Naive thymus-derived CD8-positive, alpha-beta T cell (primary cell): Measurements from ENCODE around the gene CCDC83. TPM values are rescaled to one million over a fixed set of nuclear protein-coding genes. Genes with fewer than 3 reads are reported as not detected.

Experiments used
- ATAC-seq, 2 donors: fragments of 150-1000 bp; cut with Tn5 transposase in 1 of 2; sonication (Bioruptor Pico), chemical (Tn5 transposase) in 1 of 2; 1 replicate in 1 of 2; 2 replicates in 1 of 2; pipeline ENCODE4 v1.10.0; 2021; ENCODE audit warnings: mild to moderate bottlenecking in 2 of 2, moderate library complexity in 2 of 2
- POLR2A ChIA-PET: fragments of 350-600 bp; sonication (Branson Sonifier 250); formaldehyde crosslinking; loops from one replicate; lab custom pipeline; 2021; ENCODE audit warnings: antibody characterized with exemption; lab: Charles Lee
- DNase-seq, 10 donors: peaks; one replicate each; pipeline versions ENCODE4 v3.0.0 to v3.0.0-alpha.2; 2020 to 2022
- H3K27ac Mint-ChIP-seq, 10 donors: one replicate each; pipeline ENCODE4 v1.8.0; 2020 to 2022; ENCODE audit warnings: mild to moderate bottlenecking in 10 of 10, mixed read lengths in 10 of 10, moderate library complexity in 4 of 10, inconsistent platforms in 1 of 10
- H3K27me3 Mint-ChIP-seq, 5 donors: one replicate each; pipeline ENCODE4 v1.8.0; 2021 to 2022; ENCODE audit warnings: mixed read lengths in 5 of 5
- H3K36me3 Mint-ChIP-seq, 3 donors: one replicate each; pipeline ENCODE4 v1.8.0; 2020 to 2022; ENCODE audit warnings: mixed read lengths in 3 of 3, mild to moderate bottlenecking in 2 of 3, inconsistent platforms in 1 of 3
- H3K4me1 Mint-ChIP-seq, 4 donors: one replicate each; pipeline ENCODE4 v1.8.0; 2021 to 2022; ENCODE audit warnings: mixed read lengths in 4 of 4
- H3K4me3 Mint-ChIP-seq, 10 donors: one replicate each; pipeline ENCODE4 v1.8.0; 2020 to 2022; ENCODE audit warnings: mild to moderate bottlenecking in 10 of 10, mixed read lengths in 10 of 10, moderate library complexity in 6 of 10, inconsistent platforms in 1 of 10
- H3K9me3 Mint-ChIP-seq, 9 donors: one replicate each; pipeline ENCODE4 v1.8.0; 2020 to 2022; ENCODE audit warnings: mixed read lengths in 9 of 9, mild to moderate bottlenecking in 3 of 9, inconsistent platforms in 1 of 9, moderate library complexity in 1 of 9
- polyA plus RNA-seq, 3 donors: library from polyadenylated mRNA; unstranded; fragments of 300-500 nt; fragmentation: Illumina TruSeq; gene quantifications; one replicate each; pipeline ENCODE4 v1.2.3, GENCODE V29; 2021
- total RNA-seq, 8 experiments: library from RNA in 2 of 8; stranded (reverse) in 2 of 8; gene quantifications; one replicate each; pipeline ENCODE4 v1.2.3 and lab custom pipeline; 2021 to 2026

Gene CCDC83
- total and polyA plus RNA-seq, 5 experiments from 2014 or later = not detected

GRCh38 chr11:85935751-85936150 lies 80.6 kb downstream of the CCDC83 start:
- Mint-ChIP-seq H3K4me3 (no peak overlapping the region), H3K36me3 (no peaks in the 10 kb centered on the region), H3K27me3 (peaks cover 0 to 10% (median 4%) of the 10 kb centered on the region in 5 donors), H3K4me1 (no peaks in the 10 kb centered on the region), H3K9me3 (peaks cover 0 to 6% (median 0%) of the 10 kb centered on the region in 9 donors), H3K27ac (peak overlapping the region in 1 of 10 donors; percentile 45)
- DNase-seq (no peak), ATAC-seq (no peak)
- POLR2A ChIA-PET = no interaction called here

- no peak overlapping the region for H3K27ac Mint-ChIP-seq
- H3K4me1 Mint-ChIP-seq = no peaks in the 10 kb centered on the region
- DNase-seq = no peak
- ATAC-seq = no peak
- H3K4me3 Mint-ChIP-seq = no peak overlapping the region
- H3K27me3 Mint-ChIP-seq = peaks cover 0 to 3% (median 0%) of the 10 kb centered on the region in 5 donors
- H3K9me3 Mint-ChIP-seq = peaks cover 0 to 5% (median 0%) of the 10 kb centered on the region in 9 donors
- POLR2A ChIA-PET = no interaction called here
- no peaks in the 10 kb centered on the region for H3K36me3 Mint-ChIP-seq
Observed at GRCh38 chr11:85937835-85938234, 82.7 kb downstream of the CCDC83 start.

- no peak for ATAC-seq
- no peak overlapping the region for H3K4me3 Mint-ChIP-seq
Observed at GRCh38 chr11:85939099-85940015, 84.2 kb downstream of the CCDC83 start.

DNA sequence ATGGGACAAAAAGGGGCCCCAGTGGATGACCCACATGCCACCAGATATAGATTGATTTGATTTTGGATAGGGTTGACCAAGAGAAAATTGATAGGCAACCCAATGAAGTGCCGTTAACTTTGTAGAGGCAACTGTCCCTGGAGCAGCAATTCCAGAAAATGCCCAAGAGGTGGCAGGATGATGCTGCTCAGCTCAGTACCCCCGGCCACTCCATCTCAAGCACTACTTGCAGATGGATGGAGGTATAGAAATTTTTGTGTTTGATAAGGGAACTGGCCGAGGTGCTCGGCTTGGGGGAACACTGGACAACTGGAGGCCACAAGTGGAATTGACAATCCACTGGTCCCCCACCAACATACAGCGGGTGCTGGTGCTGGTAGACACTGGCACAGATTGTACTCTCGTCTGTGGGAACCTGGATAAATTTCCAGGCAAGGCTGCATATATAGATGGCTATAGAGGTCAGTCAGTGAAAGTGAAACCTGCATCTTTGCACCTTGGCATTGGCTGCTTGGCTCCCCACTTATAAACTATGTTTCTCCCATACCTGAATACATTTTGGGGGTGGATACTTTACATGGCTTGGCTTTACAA lies 86.3 kb downstream of the CCDC83 start:
- Mint-ChIP-seq H3K9me3 (peaks cover 0 to 25% (median 11%) of the 10 kb centered on the region in 9 donors), H3K4me1 (peaks cover 0 to 7% (median 0%) of the 10 kb centered on the region in 4 donors), H3K27me3 (peaks cover 0 to 3% (median 0%) of the 10 kb centered on the region in 5 donors), H3K36me3 (peaks cover 0 to 12% (median 8%) of the 10 kb centered on the region in 3 donors), H3K4me3 (no peak overlapping the region), H3K27ac (no peak overlapping the region)
- DNase-seq (no peak), ATAC-seq (no peak)
- POLR2A ChIA-PET = no interaction called here

More at GRCh38 chr11:85939099-85940015, 84.2 kb downstream of the CCDC83 start:
- POLR2A ChIA-PET = no interaction called here
- peaks cover 0 to 3% (median 0%) of the 10 kb centered on the region in 5 donors for H3K27me3 Mint-ChIP-seq
- H3K36me3 Mint-ChIP-seq = no peaks in the 10 kb centered on the region
- peaks cover 0 to 8% (median 0%) of the 10 kb centered on the region in 9 donors for H3K9me3 Mint-ChIP-seq
- H3K27ac Mint-ChIP-seq = no peak overlapping the region
- no peak for DNase-seq
- no peaks in the 10 kb centered on the region for H3K4me1 Mint-ChIP-seq

- Mint-ChIP-seq H3K4me1 (peaks cover 0 to 14% (median 0%) of the 10 kb centered on the region in 4 donors), H3K4me3 (no peak overlapping the region), H3K27me3 (no peaks in the 10 kb centered on the region), H3K36me3 (peaks cover 0 to 13% (median 8%) of the 10 kb centered on the region in 3 donors), H3K9me3 (peaks cover 0 to 31% (median 14%) of the 10 kb centered on the region in 9 donors), H3K27ac (no peak overlapping the region)
- POLR2A ChIA-PET = no interaction called here
- DNase-seq (no peak), ATAC-seq (no peak)
Observed at GRCh38 chr11:85945296-85945695, 90.1 kb downstream of the CCDC83 start.

DNA sequence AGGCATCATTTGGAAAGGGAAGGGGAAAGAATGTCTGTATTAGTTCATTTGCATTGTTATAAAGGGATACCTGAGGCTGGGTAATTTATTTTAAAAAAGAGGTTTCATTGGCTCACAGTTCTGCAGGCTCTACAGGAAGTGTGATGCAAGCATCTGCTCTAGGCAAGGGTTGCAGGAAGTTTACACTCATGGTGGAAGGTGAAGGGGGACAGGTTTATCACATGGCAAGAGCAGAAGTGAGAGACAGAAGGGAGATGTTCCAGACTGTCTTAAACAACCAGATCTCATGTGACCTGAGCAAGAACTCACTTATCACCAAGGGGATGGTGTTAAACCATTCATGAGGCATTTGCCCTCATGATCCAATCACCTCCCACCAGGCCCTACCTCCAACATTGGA lies 90.6 kb downstream of the CCDC83 start:
- no peak overlapping the region for H3K4me3 Mint-ChIP-seq
- DNase-seq (no peak), ATAC-seq (no peak)
- peaks cover 0 to 13% (median 10%) of the 10 kb centered on the region in 3 donors for H3K36me3 Mint-ChIP-seq
- peaks cover 0 to 14% (median 0%) of the 10 kb centered on the region in 4 donors for H3K4me1 Mint-ChIP-seq
- H3K27me3 Mint-ChIP-seq = no peaks in the 10 kb centered on the region
- peaks cover 0 to 34% (median 16%) of the 10 kb centered on the region in 9 donors for H3K9me3 Mint-ChIP-seq
- POLR2A ChIA-PET = no interaction called here
- H3K27ac Mint-ChIP-seq = peak overlapping the region in 1 of 10 donors; percentile 49

- ATAC-seq (no peak), DNase-seq (no peak)
- Mint-ChIP-seq H3K4me1 (peaks cover 0 to 14% (median 0%) of the 10 kb centered on the region in 4 donors), H3K27ac (no peak overlapping the region), H3K27me3 (no peaks in the 10 kb centered on the region), H3K36me3 (peaks cover 0 to 15% (median 13%) of the 10 kb centered on the region in 3 donors), H3K4me3 (no peak overlapping the region), H3K9me3 (peaks cover 0 to 36% (median 20%) of the 10 kb centered on the region in 9 donors)
- POLR2A ChIA-PET = no interaction called here
Observed at GRCh38 chr11:85946221-85946620, 91.0 kb downstream of the CCDC83 start.

DNA sequence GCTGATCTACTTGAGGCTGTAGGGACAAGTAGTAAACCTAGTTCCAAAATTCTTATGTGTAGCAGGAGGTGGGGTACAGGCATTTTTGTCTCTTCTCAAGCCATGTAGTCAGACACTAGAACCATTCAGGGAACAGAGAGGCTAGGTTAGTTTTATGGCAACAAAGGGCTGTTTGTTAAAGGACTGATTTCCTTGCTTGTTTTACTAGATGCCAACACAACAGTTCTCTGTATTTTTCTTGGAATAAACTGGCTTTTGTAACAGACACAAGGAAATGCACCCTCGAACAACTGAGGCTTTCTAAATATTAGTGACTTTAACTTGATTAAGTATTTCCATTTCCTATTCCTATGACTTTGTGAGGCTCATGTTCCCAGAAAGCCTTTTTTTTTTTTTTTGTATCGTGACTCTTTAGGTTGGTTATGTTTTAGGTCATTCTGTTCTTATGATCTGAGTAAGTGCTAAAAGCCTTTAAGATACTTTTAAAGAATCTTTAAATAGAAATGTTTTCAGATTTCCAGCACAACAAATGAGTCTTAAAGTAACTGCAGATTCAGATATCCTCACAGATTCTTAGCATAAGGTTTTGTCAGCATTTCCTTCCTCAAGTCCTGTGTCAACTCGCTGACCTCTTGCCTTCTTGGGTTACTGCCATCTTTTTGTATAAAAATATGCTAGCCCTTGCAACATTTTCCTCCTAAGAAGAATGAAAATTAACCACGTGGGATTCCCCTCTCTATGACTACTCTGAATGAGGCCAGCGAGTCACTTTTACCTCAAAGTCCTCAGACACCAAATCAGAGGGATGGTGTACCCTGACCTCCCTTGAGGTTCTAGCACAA lies 92.5 kb downstream of the CCDC83 start:
- ATAC-seq (no peak), DNase-seq (no peak)
- H3K36me3 Mint-ChIP-seq = peaks cover 0 to 22% (median 13%) of the 10 kb centered on the region in 3 donors
- H3K27ac Mint-ChIP-seq = peak overlapping the region in 2 of 10 donors; percentile 35 to 59
- no peaks in the 10 kb centered on the region for H3K27me3 Mint-ChIP-seq
- POLR2A ChIA-PET = interaction anchor here (0.6 kb wide), 1 partner anchor 342 kb away, joined by 3 read pairs; no protein-coding TSS in a partner anchor
- no peak overlapping the region for H3K4me3 Mint-ChIP-seq
- peaks cover 0 to 14% (median 0%) of the 10 kb centered on the region in 4 donors for H3K4me1 Mint-ChIP-seq
- H3K9me3 Mint-ChIP-seq = peaks cover 0 to 43% (median 28%) of the 10 kb centered on the region in 9 donors

DNA sequence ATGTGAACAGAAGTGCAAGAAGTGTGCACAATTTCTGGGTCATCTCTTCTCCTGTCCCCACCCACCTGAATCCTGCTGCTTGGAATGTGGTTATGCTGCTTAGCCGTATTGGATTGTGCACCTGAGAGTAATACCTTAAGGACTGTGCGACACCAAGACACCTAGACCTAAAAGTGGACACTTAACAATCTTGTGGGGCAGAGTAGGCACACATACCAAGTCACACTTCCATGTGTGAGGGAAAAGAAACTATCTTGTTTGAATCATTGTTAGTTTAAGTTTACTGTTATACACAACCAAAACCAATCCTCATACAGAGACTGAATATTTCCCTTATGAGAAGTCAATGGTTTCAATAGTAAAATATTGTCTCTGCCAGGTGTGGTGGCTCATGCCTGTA lies 93.7 kb downstream of the CCDC83 start:
- Mint-ChIP-seq H3K27me3 (no peaks in the 10 kb centered on the region), H3K4me3 (peak overlapping the region in 1 of 10 donors; percentile 20), H3K36me3 (peaks cover 8 to 30% (median 20%) of the 10 kb centered on the region in 3 donors), H3K27ac (no peak overlapping the region), H3K9me3 (peaks cover 7 to 55% (median 37%) of the 10 kb centered on the region in 9 donors), H3K4me1 (peaks cover 0 to 14% (median under 1%) of the 10 kb centered on the region in 4 donors)
- POLR2A ChIA-PET = no interaction called here
- no peak for DNase-seq
- ATAC-seq = no peak

DNA sequence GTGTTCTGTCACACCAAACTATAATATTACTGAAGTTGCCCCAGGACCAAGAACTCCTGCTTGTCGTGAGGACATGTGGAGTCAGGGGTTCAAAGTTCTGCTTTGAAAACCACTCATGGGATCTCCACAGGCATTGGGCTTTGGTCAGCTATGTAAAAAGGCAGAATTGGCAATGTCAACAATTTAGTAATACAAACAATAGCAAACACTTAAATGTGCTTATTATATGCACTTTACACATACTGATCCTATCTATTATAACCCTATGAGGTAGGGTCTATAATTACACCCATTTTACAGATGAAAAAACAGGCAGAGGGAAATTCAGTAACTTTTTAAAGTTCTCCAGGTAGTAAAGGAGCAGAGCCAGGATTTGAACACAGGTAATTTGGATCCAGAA lies 94.6 kb downstream of the CCDC83 start:
- POLR2A ChIA-PET = no interaction called here
- Mint-ChIP-seq H3K27me3 (no peaks in the 10 kb centered on the region), H3K9me3 (peaks cover 7 to 59% (median 37%) of the 10 kb centered on the region in 9 donors), H3K4me1 (peaks cover 0 to 14% (median under 1%) of the 10 kb centered on the region in 4 donors), H3K4me3 (no peak overlapping the region), H3K27ac (no peak overlapping the region), H3K36me3 (peaks cover 16 to 35% (median 28%) of the 10 kb centered on the region in 3 donors)
- DNase-seq = no peak
- no peak for ATAC-seq

DNA sequence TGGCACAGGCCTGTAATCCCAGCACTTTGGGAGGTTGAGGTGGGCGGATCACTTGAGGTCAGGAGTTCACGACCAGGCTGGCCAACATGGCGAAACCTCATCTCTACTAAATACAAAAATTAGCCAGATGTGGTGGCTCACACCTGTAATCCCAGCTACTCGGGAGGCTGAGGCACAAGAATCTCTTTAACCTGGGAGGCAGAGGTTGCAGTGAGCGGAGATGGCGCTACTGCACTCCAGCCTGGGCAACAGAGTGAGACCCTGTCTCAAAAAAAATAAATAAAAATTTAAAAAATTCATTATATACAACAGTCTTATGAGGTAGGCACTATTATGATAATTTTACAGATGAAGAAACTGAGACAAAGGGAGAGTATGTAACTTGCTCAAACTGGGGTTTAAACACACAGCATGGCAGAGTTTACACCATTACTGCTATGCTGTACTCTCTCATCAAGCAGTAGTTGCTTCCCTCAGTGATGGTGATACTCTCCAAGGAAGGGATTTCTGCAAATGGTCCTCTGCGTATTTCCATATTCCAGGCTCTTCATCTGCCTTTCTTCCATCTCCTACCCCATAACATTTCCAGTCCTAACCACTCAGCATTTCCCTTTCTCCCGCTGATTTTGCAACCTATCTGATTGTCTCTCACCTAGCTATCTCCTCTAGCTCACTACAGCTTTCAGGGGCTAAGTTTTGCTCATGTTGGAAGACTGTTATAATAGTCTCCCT lies 95.3 kb downstream of the CCDC83 start:
- ATAC-seq (no peak), DNase-seq (no peak)
- Mint-ChIP-seq H3K4me3 (no peak overlapping the region), H3K27ac (peak overlapping the region in 1 of 10 donors; percentile 21), H3K9me3 (peaks cover 9 to 57% (median 34%) of the 10 kb centered on the region in 9 donors), H3K27me3 (no peaks in the 10 kb centered on the region), H3K36me3 (peaks cover 22 to 37% (median 29%) of the 10 kb centered on the region in 3 donors), H3K4me1 (peaks cover 0 to 12% (median under 1%) of the 10 kb centered on the region in 4 donors)
- POLR2A ChIA-PET = no interaction called here
